HG03558 (cell line): Measurements from ENCODE around the gene PCSK5.
"Not testable (repeated sequence)": the region's sequence is repeated elsewhere in the genome, so short reads cannot be mapped to it uniquely, and the experiment has no call there.

Experiments
- ATAC-seq: cut with Tn5 transposase; IDR thresholded peaks from one replicate; pipeline ENCODE4 v1.9.1; 2021; ENCODE audit warnings: moderate number of reproducible peaks; ENCODE audit not compliant: unreplicated experiment; ENCODE audit errors: extremely low read depth

The PCSK5 gene

DNA sequence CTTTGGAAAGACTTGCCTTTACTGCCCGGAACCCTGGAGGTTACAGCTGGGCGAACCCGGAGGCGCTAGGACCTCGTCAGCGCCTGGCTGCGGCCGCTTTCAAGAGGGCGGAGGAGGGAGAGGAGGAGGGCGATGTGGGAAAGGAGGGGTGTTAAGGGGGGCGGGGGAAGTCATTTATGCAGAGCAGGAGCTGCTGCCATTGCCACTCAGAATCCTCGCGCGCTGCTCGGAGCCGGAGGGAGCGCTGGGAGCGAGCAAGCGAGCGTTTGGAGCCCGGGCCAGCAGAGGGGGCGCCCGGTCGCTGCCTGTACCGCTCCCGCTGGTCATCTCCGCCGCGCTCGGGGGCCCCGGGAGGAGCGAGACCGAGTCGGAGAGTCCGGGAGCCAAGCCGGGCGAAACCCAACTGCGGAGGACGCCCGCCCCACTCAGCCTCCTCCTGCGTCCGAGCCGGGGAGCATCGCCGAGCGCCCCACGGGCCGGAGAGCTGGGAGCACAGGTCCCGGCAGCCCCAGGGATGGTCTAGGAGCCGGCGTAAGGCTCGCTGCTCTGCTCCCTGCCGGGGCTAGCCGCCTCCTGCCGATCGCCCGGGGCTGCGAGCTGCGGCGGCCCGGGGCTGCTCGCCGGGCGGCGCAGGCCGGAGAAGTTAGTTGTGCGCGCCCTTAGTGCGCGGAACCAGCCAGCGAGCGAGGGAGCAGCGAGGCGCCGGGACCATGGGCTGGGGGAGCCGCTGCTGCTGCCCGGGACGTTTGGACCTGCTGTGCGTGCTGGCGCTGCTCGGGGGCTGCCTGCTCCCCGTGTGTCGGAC is at the start of gene PCSK5:
Gene PCSK5 (plus strand): TSS at position 202 of the 805 bp plus-strand sequence. CDS start 509 bp downstream, at position 711.
- ATAC-seq = peak; percentile 53

DNA sequence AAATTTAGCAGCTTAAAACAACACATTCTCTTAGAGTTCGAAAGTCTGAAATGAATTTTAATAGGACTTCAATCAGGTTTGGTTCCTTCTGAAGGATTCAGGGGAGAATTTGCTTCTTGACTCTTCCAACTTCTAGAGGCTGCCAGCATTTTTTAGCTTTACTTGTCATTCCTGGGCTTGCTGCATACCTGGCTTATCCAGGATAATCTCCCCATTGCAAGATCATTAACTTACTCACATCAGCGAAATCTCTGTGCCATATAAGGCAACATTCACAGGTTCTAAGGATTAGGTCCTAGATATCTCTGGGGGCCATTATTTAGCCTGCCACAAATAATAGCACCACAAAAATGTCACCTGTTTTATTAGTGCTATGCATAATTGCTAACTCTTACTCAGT is 46.2 kb upstream of the PCSK5 start:
- no peak for ATAC-seq

DNA sequence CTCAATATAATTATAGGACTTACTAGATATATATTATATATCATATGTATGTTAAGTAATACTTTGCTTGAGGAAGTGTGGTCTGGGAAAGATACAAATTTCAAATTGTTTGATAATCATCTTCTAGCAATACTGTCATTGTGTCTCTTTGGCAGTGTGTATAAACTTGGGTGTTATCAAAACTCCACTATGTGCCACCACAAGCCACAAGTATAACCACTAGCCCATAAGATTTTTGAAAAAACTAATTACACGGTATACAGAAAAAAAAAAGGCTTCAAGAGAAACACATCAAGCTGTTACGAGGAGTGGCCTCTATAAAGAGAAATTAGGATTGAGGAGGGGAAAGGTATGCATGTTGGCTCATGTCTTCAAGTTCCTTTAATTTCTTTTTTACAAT is 44.7 kb upstream of the PCSK5 start:
- ATAC-seq = no peak

DNA sequence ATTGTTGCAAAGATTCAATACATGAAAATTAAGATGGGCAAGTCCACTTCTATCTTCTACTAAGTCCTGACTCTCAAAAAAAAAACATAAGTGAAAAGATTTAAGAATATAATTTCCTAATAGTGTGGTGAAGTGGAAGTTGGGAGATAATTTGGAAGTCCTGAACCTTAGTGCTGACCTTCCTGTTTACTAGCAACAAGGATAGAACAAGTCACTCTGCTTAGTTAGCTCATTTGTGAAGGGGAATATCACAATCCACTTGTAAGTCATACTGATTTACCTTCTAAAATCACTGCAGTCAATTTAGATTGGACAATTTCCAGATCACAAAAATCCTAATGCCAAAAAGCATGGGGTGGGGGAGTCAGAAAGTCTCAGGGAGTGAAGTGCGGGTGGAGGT is 43.4 kb upstream of the PCSK5 start:
- ATAC-seq = no peak

DNA sequence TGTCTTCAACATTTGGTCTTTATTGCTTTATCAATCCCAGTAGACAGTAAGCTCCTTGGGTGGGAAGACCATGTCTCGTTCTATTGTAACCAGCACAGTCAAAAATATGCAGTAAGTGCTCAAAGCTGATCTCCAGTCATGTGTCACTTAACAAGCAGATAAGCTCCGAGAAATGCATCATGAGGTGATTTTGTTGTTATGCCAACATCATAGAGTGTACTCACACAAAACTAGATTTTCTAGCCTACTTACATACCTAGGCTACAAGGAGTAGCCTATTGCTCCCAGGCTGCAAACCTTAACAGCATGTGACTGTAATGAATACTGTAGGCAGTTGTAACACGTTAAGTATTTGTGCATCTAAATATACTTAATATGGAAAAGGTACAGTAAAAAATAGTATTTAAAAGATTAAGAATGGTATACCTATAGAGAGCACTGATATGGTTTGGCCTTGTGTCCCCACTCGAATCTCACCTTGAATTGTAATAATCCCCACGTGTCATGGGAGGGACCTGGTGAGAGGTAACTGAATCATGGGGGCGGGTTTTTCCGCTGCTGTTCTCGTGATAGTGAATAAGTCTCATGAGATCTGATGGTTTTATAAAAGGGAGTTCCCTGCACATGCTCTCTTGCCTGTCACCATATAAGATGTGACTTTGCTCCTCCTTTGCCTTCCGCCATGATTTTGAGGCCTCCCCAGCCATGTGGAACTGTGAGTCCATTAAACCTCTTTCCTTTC is 39.8 kb upstream of the PCSK5 start:
- ATAC-seq = no peak

DNA sequence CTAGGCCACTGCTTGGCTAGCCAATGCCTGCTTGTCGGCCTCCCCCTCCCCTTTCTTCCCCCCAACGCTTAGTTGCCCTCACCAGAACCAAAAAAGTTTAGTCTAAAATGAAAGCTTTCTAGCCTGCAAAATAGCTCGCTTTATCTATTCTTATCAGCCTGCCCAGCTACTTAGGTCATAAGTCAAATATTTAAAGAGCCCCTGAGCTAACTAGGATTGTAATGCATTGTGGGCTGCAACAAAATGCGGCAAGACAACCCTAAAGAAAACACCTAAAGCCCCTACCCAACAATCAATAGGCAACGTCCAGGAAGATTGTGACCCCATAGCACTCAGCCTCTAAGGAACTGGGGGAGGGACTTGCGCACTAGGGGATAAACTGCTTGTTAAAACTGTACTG is 38.6 kb upstream of the PCSK5 start:
- ATAC-seq = no peak

DNA sequence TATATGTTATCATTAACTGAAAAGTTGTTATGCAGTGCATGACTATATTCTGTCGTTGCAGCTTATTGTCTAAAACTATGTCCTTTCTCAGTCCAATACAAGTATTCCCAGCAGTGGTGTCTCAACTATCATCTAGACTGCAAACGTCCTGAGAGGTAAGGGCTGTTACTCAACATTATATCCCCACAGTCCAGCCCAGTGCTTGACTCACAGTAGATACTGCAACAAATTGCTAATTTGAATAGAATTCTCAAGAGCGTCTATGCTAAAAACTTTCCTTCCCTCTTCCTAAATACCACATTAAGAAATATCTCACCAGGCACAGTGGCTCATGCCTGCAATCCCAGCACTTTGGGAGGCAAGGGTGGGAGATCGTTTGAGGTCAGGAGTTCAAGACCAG is 37.7 kb upstream of the PCSK5 start:
- no peak for ATAC-seq

DNA sequence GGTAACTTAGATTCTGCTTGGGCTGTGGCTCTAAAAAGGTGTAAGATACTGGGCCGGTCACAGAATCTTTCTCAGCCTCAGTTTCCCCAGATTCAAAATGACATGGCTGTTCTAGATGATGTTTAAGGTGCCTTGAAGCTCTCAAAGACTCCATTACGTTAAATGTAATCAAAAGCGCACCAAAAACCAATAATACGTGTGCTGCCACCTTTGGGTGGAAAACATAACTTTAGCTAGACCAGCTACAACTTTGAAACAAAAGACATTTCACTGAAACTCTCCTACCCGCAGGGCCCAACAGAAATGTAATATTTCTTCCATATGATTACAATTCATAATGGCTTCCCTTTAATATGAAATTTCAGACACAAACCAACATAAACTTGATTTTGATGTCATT is 35.0 kb upstream of the PCSK5 start:
- ATAC-seq = no peak

DNA sequence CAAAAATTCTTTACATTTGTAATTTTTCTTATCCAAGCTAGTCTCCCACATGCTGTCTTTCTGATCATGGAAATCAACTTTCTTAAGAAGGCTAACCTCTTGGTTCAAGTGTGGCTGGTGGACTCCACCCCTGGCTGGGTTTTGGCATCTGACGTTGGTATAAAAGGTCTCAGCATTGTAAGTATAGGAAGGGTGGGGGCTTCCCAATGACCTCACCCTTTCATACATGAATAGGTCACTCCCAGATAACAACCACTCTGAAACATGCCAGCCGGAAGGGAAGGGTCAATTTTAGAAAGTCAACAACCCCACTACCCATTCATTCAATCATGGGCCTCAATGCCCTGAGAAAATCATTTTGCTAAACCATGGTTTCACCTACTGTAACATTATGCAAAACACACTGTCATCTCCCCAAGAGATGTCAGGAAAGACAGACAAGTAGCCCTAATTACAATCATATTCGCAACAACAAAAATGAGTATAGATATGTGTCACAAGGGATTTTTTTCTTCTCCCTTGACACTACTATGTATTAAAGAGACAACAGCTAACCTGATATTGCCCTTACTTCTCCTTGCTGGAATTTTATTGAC is 31.9 kb upstream of the PCSK5 start:
- ATAC-seq = no peak

DNA sequence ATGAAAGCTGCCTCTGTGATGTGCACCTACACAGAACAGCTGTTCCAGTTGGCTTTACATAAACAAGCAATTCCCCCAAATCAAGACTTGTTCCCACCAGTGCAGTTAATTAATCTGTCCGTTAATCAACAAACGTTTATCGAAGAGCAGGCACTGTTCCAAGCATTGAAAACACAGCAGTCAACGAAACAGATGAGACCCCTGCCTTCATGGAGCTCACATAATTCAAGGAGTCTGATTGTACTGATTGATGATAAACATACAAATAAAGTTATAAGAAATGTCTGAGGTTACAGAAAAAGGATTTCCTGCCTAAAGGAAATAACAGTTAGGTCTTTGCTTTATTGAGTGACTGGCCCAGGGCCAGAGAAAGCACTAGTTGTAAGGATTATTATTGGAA is 26.2 kb upstream of the PCSK5 start:
- ATAC-seq = no peak

DNA sequence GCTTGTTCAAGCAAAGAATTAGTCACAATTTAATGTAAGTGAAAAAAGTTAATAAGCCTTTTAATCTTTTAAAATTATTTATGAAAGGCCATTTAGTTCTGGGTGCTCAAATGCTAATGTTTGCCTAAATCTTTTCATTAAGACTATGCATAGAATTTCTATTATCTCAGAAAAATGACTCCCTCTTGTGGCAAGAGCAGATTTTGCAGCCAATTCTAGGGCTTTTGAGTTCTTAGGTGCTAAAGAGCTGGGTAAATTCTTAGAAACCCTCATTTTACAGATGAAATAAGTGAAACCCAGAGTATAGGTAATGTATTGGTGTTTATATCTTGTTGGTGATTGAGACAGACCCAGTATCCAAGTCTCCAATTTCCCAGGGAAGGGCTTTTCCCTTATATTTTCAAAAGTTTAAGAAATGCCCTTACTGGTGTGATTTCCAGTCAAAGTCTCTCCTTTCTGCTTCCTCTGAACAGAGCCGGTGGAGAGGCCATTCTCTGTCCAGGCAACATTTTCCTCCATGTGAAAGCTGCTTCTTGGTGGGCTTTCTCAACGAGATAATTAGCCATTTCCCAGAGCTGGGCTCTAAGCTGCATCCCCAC is 24.1 kb upstream of the PCSK5 start:
- no peak for ATAC-seq

DNA sequence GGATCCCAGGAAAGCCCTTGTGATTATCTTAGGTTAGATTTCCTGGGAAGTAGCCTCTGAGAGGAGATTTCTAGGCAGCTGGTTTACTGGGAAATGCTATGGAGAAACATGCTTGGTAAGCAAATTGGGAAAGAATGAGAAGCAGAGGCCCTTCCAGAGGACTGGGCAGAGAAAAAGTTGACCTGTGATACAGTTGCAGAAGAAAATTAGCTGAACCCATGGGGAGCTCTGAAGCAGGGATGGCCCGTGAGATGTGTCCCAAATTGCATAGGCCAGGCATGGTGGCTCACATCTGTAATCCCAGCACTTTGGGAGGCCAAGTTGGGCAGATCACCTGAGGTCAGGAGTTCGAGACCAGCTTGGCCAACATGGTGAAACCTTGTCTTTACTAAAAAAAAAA is 21.9 kb upstream of the PCSK5 start:
- not testable (repeated sequence) for ATAC-seq

DNA sequence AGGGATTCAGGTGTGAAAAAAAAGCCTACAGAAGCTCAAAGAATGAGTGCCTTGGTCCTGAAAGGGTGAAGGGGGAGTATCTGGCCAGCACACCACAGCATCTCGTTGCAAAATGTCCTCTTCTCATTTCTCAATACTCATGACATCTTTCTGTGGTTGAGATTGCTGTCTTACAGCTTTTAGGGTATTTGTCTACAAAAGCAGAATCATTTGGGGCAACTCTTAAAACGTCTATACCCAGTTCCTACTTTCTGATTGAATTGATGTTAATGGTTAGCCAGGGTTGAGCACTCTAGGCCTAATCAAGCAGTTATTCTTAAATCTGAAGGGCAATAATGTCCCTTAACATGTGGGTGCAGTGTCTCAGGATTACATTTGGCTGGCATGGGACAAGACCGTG is 21.2 kb upstream of the PCSK5 start:
- no peak for ATAC-seq

DNA sequence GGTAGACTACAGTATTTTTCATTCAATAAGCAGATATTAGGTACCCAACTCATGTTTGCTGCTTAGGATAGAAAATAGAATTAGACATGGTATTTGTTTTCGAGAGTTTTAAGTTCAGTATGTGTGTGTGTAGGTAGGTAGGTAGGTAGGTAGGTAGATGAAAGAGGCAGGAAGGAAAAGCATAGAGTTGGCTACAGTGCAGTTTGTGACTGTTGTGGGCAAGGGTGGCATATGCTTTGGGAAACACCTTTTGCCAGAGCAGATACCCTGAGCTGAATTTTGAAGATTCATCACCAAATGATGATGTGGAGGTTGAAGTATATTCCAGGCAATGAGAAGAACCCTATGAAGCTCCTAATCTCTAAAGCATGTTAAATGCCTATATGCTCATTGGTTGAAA is 20.0 kb upstream of the PCSK5 start:
- ATAC-seq = no peak

DNA sequence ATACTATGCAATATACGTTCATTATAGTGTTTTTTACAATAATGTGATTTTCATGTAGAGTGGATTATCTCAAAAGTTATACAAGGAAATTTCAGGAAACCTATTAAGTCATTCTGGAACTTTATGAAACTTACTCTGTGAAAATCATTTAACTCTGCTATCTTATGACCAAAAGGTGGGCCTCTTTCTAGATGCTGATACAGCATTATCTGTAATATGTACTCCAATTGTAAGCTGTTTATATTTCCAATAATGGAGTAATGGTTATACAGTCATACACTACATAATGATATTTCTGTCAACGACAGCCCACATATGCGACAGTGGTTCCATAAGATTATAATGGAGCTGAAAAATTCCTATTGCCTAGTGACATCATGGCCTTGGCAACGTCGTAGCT is 18.8 kb upstream of the PCSK5 start:
- no peak for ATAC-seq

DNA sequence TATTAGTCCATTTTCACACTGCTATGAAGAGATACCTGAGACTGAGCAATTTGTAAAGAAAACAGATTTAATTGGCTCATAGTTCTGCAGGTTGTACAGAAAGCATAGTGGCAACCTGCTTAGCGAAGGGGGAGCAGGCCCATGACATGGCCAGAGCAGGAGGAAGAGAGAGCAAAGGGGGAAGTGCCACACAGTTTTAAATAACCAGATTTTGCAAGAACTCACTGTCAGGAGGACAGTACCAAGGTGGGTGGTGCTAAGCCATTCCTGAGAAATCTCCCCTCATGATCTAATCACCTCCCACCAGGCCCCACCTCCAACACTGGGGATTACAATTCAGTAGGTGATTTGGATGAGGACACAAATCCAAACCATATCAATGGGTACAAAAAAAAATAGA is 16.8 kb upstream of the PCSK5 start:
- ATAC-seq = no peak

DNA sequence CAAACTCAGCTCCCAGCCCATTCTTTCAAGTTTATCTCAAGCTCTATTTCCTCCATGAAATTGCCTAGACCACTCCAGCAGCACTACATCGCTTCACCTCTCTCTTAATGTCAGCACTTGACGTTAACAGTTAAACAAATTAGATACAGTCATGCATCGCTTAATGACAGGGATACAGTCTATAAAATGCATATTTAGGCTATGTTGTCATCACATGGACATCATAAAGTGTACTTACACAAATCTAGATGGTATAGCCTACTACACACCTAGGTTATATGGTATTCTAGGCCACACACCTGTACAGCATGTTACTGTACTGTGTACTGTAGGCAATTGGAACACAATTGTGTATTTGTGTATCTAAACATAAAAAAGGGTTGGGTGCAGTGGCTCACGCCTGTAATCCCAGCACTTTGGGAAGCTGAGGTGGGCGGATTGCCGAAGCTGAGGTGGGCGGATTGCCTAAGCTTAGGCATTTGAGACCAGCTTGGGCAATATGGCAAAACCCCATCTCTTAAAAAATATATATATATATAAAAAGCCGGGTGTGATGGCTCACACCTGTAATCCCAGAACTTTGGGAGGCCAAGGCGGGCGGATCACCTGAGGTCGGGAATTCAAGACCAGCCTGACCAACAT is 13.4 kb upstream of the PCSK5 start:
- ATAC-seq = no peak

DNA sequence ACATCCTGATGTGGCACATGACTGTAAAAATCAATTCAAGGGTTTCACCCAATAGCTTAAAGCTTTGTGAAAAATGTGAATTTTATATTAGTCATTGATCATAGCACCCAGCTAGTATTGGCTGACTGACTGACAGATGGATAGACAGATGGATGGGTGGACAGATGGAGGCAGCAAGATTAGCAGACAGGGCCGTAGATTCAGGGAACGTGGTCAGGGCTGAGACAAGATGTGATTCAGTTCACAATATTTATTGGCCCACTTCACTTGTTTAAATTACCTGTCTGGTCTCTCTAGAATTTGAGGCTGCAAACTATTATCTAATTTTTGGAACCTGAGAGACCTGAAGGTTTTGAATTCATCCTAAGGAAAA is 12.0 kb upstream of the PCSK5 start:
- ATAC-seq = no peak

DNA sequence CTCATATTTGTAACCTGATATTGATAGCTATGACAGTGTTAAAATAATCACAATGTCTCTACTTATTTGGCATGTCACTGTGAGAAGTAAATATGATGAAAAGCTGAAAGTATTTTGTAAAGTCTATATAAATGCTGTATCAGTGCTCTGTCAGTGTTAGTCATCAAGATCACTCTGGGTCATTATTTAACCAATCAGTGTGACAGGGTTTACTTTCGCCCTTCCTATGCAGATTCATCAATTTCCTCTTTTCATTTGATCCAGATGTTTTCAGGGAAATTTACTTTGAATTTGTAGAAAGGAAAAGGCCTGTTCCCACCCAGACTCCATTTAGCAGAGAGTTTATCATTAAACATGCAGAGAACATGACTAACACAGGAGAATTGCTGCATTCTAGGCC is 9.9 kb upstream of the PCSK5 start:
- no peak for ATAC-seq

DNA sequence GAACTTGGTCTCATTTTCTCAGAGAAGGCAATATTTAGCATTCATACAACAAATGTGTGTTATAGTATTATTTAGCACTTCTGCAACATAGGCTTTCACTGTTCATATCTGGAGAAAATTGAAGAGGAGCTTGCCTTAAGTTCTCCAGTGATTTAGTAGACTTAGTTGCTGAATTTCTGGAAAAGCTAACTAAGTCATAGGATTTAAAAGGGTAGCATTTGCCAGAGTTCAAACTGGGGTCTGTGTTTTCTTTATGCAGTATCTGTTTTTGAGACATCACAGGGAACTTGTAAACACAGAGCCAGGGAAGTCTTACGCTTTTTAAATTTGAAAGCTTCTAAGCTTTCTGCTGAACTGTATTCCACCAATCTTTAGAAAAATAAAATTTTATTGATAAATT is 8.7 kb upstream of the PCSK5 start:
- ATAC-seq = no peak

DNA sequence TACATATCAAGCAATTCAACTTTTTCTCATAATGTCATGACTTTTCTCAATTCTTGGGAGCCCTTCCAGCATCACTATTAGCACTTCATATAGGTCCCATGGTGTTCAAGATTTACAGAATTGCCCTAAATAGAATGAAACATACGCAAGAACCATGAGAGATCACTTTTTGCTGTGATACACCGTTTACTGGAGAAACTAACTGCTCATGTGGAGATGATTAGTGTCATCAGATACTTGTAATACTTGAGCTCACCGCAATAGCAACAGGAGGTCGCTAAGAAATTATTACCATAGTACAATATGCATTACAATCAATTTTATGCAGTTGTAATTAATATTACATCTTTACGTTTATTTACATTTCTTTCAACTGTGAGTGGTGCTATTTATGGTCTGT is 4.8 kb upstream of the PCSK5 start:
- no peak for ATAC-seq
